HG03280 (cell line): ENCODE measurements around the gene KRTAP5-8.
"Not testable (repeated sequence)": the region's sequence is repeated elsewhere in the genome, so short reads cannot be mapped to it uniquely, and the experiment has no call there.

Experiments used
- ATAC-seq: cut with Tn5 transposase; IDR thresholded peaks from one replicate; pipeline ENCODE4 v1.9.1; 2021; ENCODE audit warnings: mild to moderate bottlenecking, moderate library complexity; ENCODE audit not compliant: unreplicated experiment

KRTAP5-8 gene

DNA sequence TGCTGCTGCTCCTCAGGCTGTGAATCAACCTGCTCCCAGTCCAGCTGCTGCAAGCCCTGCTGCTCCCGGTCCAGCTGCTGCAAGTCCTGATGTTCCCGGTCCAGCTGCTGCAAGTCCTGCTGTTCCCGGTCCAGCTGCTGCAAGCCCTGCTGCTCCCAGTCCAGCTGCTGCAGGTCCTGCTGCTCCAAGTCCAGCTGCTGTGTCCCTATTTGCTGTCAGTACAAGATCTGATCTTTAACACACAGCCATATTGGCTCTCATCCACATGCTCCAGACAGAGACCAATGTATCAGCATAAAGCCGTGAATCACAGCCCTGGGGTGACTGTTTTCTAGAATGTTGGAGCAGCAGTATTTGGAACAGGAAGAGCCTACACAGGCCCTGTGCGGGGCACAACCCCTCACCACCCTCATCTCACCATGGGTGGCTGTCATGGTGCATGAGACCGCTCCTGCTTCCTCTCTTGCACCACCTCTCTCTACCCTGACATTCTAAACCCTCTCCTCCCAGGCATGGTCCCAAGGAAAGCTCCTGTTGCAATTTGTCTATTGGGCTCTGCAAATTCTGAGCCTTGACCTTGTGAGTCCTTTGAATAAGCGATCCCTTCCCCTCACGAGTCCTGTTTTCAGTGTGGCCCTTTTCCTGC, 31.0 kb downstream of the KRTAP5-8 start:
- ATAC-seq: no peak

- ATAC-seq: not testable (repeated sequence)
Measured at GRCh38 chr11:71571101-71571850, 33.5 kb downstream of the KRTAP5-8 start.

GRCh38 chr11:71572811-71573210, 35.0 kb downstream of the KRTAP5-8 start:
- ATAC-seq: no peak

DNA sequence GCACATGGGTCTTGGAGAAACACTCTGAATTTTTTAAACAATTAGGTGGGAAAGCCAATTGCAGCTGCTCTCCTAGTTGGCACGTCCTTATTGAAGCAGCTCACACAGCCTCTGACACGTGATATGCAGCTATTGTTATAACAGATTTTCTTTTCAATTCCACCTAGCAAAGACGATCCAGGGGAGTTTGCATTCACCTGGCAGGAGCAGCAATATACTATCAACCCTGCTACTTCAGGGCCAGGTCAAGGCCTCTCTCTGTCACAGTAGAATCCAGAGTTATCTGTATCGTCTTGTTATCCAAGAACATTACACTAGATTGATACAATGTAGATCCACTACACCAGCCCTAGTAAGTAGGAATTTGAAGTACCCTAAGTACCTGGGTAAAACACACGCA, 36.6 kb downstream of the KRTAP5-8 start:
- no peak for ATAC-seq

DNA sequence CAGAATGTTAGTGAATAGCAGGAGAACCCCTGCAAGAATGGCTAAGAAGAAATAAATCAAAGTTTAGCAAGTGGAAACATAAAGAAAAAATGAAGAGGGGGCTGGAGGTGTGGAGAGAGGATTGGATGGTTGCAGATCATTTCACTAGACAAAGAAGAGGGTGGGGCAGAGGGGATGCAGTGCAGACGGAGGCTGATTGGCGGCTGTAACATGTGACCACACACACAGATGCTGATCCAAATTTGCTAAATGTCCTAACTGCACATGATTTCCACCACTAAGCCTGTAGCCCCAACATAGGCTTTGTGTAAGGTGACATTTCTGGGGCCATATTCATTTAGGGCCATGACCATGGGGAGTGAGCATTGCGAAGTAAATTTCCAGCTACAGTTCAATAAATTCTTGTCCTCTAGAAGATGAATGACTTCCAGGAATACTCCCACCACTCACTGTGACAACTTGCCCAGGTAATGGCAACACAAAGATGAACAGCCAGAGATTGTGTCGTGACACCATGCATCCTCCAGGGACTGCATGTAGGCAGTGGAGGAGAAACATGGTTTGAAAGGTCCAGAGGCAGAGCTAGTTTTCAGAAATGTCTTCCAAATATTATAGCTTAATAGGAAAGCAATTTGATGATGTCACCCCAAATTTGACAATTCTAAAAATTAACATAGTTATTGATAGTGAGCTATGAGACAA, 38.0 kb downstream of the KRTAP5-8 start:
- ATAC-seq: no peak

GRCh38 chr11:71576688-71577465, 39.1 kb downstream of the KRTAP5-8 start:
- not testable (repeated sequence) for ATAC-seq

DNA sequence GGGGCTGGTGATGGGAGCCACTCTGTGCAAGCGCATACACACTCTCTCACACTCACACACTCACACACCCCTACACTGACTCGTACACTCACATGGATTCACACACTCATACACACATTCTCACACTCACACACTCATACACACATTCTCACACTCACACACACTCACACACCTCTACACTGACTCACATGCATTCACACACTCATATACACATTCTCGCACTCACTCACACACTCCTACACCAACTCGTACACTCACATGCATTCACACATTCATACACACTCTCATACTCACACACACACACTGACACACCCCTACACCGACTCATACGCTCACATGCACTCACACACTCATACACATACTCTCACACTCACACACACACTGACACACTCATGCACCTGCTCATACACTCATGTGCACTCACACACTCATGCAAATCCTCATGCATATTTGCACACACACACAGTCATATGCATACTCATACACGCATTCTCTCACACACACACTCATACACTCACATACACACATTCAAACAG, 39.7 kb downstream of the KRTAP5-8 start:
- no peak for ATAC-seq

- not testable (repeated sequence) for ATAC-seq
Measured at GRCh38 chr11:71579513-71579912, 41.7 kb downstream of the KRTAP5-8 start.

DNA sequence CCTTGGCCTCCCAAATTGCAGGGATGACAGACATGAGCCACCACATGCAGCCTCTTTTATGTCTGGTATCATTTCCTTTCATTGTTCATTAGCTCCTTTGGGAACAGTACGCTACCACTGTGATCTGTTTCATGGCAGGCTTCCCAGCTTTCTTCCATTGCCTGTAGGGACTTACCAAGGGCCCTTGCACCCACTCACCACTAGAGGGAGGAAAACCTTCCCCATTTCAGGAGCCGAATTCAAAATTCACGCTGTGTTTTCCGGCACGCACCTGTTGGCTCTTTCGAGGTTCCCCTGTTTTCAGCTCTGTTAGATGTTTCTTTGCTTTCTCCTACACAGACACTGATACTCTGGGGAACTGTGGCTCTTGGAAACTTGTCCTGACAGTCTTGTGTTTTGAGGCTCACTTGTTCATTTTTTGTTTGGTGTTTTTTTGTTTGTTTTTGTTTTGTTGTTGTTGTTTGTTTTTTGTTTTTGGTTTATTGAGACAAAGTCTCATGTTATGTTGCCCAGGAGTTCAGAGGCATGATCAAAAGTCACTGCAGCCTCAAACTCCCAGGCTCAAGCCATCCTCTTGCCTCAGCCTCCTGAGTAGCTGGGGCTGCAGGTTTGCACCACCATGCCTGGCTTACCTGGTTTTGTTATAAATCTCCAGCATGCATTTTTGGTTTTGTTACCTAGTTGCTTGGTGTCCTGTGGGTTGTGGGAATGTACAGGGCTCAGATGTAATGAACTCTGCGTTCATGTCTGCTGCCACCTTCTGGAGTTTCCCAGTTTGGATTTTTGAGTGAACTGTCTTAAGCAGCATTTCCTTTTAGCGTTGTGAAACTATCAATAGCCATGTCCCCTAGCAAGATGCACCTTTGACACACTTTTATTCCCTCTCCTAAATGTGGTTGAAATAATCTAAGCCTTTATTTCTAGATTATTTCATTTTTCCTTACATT, 42.5 kb downstream of the KRTAP5-8 start:
- no peak for ATAC-seq

DNA sequence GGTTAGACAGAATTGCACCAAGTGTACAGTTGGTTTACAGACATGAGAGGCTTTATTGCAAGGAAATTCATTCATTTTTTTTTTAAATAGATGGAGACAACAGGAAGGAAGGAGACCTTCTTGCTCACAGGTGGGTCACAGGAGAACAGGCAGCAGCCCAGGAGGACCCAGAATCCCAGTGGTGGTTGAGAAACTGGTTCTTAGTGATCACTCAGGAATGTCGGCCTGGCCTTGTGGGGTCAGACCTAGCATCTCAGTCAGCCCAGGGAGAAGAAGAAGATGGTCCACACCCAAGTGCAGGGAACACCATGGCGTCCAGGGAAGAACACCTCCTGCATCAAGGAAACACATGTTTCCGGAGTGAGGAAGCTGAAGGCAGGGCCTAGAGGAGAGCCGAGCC, 44.0 kb downstream of the KRTAP5-8 start:
- ATAC-seq: no peak

GRCh38 chr11:71582309-71582895, 44.6 kb downstream of the KRTAP5-8 start, which contains the start of gene KRTAP5-11:
Gene KRTAP5-11 (minus strand): TSS chr11:71582875. CDS start chr11:71582837, 38 bp downstream.
- ATAC-seq: no peak

DNA sequence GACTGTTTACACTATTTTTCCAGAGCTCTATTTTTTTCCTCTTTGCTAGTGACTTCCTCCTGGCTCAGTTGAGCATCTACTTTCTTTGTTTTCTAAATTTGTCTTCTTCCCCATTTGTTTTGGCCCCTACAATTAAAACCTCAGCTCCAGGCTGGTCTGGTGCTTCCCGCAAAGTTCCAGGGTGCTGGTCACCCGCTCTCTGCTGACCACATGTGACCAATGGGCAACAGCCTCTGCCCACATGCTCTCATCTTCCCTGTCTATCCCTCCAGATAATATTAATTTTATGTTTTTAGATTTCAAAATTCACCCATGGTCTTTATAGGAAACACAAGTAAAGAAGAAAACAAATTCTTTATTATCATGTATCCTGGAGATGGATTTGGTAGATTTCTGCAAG, 45.1 kb downstream of the KRTAP5-8 start:
- not testable (repeated sequence) for ATAC-seq

GRCh38 chr11:71585673-71586072, 47.8 kb downstream of the KRTAP5-8 start:
- ATAC-seq: not testable (repeated sequence)

GRCh38 chr11:71588314-71588713, 50.5 kb downstream of the KRTAP5-8 start:
- ATAC-seq: not testable (repeated sequence)
